NCI-H1930 (cell line): ENCODE results near the gene TINCR.
A peak's percentile ranks its signal among the peaks of the same experiment; 100 is the strongest.
"Not testable (repeated sequence)": the region's sequence is repeated elsewhere in the genome, so short reads cannot be mapped to it uniquely, and the experiment has no call there.

Experiments used
- DNase-seq, 2 experiments: peaks; one replicate each; lab custom pipeline; 2025; lab: John Stamatoyannopoulos, UW

TINCR gene

GRCh38 chr19:5567360-5567969 lies at the start of gene TINCR:
TSS of gene TINCR (minus strand) at chr19:5567953.
- peak in 1 of 2 experiments; percentile 3 for DNase-seq

DNA sequence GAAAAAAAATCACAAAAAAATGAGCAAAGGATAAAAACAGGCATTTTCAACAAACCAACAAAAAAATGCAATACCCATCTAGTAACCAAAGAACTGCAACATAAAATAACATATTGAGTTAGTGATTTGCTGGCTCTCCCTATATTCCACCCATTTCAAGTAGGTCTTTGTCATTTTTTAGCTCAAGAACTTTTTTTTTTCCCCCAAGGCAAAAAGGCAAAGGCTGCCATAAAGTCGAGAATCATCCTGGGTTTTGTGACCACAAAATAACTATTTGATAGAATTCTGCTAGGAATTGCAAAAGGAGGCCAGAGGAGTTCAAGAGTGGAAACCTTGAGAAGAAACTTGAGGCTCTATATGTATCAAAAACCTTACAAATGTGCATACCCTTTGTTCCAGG lies 49.3 kb upstream of the TINCR start:
- no peak for DNase-seq

DNA sequence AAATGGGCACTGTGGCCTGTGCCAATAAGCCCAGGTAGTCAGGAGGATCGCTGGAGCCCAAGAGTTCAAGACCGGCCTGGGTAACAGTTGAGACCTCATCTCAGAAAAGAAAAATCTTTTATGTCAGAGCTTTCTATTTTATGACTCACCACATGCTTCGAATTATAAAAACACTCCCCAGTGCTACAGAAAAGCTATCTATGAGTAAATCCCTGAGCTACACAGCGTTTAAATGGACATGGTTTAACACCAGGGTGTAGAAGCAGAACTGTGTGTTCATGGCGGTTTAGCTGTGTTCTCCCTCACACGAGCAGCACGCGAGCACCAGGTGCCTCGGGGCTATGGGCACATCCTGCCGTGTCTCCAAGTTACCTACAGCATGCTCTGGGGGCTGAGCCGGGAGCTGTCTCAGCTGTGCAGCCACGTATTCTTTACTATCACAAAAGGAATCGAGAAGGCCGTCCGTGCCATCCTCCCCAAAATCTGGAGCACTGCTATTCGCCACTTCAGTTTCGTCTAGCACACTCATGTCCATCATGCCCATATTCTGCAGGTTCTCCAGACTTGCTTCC lies 48.1 kb upstream of the TINCR start:
- no peak for DNase-seq

DNA sequence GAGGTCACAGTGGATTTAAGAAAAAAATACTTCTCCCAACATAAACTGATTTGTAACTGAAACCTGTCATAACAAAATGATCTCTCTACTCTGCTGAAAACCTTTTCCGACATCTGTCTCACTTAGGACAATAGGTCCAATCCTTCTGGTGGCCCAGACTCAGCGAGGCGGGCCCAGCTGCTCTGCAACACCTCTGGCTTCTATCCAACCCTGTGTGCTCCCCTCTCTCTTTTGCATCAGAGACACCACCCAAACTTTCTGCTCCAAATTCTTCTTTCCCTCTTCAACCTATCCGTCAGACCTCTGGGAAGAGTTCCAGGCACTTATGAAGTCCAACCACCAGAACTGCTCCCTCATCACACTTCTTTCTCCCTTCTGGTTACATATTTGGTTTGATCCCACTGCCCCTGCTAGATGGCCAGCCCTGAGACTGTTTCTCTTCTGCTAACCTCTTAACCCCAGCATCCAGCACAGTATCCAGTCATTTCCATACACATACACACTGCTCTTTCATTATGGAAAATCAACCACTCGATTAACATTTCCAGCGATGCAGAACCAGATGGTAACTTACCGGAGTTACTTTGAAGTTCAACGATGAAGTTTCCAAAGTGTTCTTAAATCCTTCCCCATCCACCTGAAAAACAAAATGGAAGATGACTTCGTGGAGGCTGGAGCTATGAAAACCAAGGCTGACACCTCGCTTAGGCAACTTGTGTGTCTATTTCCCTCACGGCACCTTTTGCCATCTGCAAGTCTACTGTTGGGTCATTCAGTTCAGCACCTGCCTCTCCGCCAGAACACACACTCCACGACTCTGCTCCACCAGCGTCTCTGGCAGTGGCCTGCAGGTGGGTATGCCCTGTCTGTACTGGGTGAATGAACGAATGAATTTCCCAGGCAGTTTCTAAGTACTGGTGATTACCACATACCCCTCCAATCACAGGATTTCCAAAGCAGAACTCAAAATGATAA lies 45.4 kb upstream of the TINCR start:
- DNase-seq: no peak

GRCh38 chr19:5609881-5610448 lies 42.2 kb upstream of the TINCR start:
- no peak for DNase-seq

GRCh38 chr19:5608766-5609165 lies 41.0 kb upstream of the TINCR start:
- not testable (repeated sequence) for DNase-seq

- no peak for DNase-seq
Observed at GRCh38 chr19:5608291-5608690, 40.5 kb upstream of the TINCR start.

DNA sequence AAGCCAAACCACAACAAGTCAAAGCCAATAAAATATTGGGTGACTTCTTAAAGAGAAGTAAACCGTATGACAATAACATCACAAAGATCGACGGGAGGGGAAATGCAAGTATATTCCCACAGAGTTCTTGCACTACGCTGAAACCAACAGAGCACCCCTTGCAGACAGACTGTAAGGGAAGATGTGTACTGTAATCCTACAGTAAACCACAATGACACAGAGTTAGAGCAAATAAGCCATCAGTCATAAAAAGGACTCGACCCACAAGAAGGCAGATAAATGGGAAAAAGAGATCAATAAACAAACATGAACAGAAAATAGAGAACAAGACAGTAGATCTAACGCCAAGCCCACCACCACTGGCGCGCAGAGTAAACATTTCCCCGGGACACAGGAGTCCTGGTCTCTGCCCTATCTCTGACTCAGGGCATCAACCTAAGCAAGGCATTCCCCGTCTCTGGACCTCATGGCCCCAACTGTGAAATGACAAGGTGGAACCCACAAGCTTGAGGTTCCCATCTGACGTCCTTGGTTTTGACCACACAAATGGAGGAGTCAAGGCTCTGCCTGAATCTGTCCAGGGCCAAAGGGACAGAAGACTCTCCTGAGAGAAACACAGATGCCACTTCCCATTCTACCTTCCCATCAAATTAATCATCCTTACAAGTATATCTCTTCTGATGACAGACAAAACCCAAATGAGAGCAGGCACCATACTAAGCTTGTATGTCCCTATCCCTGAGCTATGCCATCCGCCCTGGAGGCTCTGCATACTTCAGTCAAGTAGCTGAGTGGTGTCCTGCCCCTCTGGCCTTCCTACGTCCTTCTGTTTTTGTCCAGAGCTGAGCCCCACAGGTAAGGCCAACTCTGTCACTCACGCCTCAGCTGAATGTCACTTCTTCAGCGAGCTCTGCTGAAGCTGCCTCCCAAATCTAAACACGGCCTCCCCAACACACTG lies 39.8 kb upstream of the TINCR start:
- DNase-seq: no peak

GRCh38 chr19:5605362-5605761 lies 37.6 kb upstream of the TINCR start:
- DNase-seq: no peak

- no peak for DNase-seq
Observed at GRCh38 chr19:5603626-5604025, 35.9 kb upstream of the TINCR start.

GRCh38 chr19:5600797-5601196 lies 33.0 kb upstream of the TINCR start:
- no peak for DNase-seq

GRCh38 chr19:5595745-5596144 lies 28.0 kb upstream of the TINCR start:
- no peak for DNase-seq

- DNase-seq: no peak
Observed at GRCh38 chr19:5595129-5595528, 27.4 kb upstream of the TINCR start.

DNA sequence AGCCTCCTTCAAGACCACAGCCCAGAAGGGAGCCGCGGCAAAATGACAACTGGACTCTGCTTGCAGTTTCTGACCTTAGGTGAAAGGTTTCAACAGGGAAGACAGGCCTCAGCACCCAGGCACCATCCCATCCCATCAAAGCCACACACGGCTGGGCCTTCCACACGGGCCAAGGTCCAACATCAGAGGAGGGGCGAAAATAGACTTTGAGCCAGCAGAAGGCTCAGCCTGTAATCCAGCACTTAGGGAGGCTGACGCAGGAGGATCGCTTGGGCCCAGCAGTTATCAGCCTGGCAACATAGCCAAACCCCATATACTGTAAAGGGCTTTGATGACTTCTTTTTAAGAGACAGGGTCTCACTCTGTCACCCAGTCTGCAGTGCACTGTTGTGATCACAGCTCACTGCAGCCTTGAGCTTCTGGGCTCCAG lies 26.8 kb upstream of the TINCR start:
- DNase-seq: no peak

DNA sequence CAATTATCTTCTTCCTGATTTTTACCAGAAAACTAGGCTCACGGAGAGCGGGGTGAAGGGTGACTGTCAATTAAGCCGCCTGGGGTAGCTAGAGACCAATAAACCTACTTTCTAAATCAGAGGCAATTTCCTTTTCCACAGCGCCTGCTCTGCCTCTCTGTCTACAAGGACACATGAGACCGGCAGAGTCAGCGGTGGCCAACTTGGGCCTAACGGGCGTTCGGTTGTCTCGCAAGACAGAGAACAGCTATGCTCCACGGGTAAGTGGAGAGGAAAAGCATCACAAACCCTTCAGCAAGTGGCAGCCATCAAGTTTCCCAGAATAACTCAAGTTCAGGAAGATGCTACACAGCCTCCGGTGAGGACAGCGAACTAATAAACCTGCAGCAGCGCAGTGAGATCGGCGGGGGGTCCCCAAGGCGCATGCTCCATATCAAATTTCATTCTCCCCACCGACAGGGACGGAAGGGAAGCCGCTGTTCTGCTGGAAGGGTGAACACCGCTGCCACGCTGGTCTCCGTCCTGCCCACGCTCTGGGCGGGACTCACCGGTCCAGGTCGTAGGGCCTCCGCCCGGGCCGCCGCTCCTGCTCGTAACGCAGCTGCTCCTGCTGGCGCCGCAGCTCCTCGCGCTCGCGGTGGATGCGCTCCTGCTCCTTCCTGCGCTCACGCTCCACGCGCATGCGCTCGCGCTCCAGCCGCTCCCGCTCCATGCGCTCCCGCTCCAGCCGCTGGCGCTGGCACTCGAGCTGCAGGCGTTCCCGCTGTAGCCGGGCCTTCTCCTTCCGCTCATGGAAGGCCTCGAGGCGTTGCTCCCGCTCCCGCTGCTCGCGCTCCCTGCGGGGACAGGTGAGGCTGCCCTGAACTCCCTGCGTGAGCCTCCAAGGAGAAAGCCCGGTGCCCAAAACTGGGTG lies 25.8 kb upstream of the TINCR start:
- DNase-seq: no peak

DNA sequence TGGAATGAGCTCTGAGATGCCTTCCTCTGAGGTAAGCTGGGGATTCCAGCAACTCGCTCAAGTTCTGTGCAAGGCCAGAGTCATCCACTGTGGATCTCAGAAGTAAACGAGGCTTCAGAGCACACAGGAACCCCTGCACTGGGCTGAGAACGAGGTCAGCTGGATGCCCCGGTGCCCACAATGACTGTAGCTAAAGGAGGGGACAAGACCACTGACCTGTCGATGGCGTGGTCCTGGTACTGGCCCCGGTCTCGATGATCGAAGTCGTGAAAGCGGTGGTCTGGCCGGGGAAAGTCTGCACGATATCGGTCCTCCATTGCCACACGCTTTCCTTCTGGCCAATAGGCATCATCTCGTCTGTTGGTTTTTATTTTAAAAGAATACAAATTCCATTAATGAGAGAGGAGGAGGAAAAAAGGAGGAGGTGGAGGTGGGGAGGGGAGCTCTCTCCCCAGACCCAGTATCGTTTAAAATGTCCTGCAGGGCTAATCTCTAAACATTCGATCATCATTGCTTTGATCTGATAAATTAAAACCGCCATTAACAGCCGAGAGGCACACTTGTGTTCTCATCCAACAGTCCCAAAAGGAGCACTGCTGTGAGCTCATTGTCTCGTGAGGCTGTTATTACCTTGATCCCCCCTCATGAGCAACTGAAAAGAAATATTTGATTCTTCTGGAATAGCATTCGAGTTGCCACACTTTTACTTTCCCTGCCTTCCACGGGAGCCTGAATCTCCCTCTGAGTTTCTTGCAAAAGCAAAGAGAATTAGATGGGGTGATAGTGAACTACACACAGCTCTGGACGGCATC lies 25.0 kb upstream of the TINCR start:
- no peak for DNase-seq

DNA sequence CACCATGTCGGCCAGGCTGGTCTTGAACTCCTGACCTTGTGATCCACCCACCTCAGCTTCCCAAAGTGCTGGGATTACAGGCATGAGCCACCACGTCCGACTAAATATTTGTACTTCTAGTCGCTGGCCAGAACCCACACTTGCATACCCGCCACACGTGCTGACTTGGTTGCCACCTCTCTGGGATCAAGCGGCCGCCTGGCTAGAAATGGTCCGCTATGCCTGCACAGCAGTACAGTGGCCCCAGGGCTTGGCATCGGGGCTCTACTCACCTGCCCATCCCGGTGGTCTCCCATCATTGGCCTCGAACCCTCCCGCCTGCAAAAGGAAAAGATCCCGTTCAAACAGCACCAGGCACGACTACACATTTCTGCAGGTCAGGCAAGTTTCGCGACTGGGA lies 23.7 kb upstream of the TINCR start:
- no peak for DNase-seq

DNA sequence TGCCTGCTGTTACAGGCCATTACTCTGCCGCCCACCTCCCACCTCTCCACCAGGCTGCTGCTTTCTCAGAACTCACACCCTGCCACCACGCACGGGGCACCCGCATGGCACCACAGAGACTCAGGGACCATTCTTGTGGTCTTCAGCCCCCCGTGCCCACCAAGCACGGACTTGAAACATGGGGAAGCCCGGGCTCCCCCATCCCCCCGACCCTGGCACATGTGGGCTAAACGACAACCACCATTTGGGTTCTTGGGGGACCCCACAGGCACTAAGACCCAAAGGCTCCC lies 23.1 kb upstream of the TINCR start:
- DNase-seq: no peak

DNA sequence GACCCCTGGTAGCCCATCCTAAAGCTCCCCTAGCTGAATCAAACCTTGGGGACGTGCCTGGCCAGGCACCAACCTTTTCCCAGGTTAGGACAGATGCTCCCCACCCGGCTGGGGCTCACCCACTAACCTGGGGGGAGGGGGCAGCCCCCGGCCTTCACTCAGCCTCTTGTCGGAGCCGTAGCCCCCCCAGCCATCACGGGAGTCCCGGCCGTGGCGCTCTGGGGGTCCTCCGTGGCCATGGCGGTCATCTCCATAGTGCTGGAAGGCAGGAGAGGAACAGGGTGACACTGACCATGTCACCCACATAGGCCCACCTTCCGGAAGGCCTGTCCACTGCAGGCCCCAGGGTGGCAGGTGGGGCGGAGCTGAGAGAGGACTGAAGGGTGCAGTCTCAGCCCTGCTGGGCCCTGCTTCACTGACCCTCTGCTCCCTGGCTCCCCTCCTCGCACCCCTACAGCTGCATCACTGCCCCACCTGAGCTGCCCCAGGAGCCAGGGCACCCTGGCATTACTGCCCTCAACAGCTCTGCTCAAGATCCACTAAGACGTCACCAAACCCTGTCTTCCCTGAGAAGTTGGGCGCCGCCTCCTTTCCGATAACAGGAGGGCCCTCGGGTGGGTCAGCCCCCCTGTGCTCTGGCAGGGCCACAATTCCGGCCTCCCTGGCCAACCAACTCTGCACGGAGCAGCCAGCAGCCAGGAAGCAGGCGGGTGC lies 22.6 kb upstream of the TINCR start:
- no peak for DNase-seq
